ENCODE data around the gene GPR18.
"Not testable (repeated sequence)": the region's sequence is repeated elsewhere in the genome, so short reads cannot be mapped to it uniquely, and the experiment has no call there.

DNA sequence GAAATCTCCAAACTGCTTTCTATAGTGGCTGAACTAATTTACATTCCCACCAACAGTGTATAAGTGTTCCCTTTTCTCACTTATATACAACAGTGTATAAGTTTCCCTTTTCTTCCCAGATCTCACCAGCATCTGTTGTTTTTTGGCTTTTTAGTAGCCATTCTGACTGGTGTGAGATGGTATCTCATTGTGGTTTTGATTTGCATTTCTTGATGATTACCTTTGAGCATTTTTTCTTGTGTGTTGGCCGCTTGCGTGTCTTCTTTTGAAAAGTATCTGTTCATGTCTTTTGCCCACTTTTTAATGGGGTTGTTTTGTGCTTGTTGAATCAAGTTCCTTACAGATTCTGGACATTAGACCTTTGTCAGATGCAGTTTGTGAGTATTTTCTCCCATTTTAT lies 8.6 kb downstream of the GPR18 start:
- not testable (repeated sequence) for TF ChIP-seq POLR2A, CTCF, EP300 (IDR thresholded peaks at IDR 0.05)
